Measurements from ENCODE around the gene IGFALS.

IGFALS gene

GRCh38 chr16:1768061-1768766, 25.3 kb downstream of the IGFALS start:
- H3K4me3 Mint-ChIP-seq = no peak overlapping the region
- no peaks in the 10 kb centered on the region for H3K27me3 Mint-ChIP-seq
- H3K27ac Mint-ChIP-seq = peak overlapping the region; percentile 46
- H3K4me1 Mint-ChIP-seq = peaks cover 9% of the 10 kb centered on the region
- no peaks in the 10 kb centered on the region for H3K9me3 Mint-ChIP-seq
- H3K36me3 Mint-ChIP-seq = peaks cover 6% of the 10 kb centered on the region

- Mint-ChIP-seq H3K9me3 (no peaks in the 10 kb centered on the region), H3K4me1 (peaks cover 8% of the 10 kb centered on the region), H3K36me3 (peaks cover 6% of the 10 kb centered on the region), H3K27ac (peak overlapping the region; percentile 51), H3K4me3 (no peak overlapping the region), H3K27me3 (no peaks in the 10 kb centered on the region)
Measured at GRCh38 chr16:1767116-1767994, 26.1 kb downstream of the IGFALS start.

GRCh38 chr16:1766701-1767100, 26.8 kb downstream of the IGFALS start:
- Mint-ChIP-seq H3K9me3 (no peaks in the 10 kb centered on the region), H3K27me3 (no peaks in the 10 kb centered on the region), H3K27ac (no peak overlapping the region)

DNA sequence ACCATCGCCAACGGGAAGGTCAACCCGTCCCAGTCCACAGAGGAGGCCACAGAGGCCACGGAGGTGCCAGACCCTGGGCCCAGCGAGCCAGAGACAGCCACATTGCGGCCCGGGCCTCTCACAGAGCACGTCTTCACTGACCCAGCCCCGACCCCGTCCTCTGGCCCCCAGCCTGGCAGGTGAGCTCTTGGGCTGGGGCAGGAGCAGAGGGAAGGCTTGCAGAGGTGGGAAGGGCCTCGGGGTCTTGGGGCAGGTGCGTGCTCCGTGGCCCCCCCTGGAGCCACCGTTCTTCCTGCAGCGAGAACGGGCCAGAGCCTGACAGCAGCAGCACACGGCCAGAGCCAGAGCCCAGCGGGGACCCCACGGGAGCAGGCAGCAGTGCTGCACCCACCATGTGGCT, 27.3 kb downstream of the IGFALS start:
- Mint-ChIP-seq H3K27me3 (no peaks in the 10 kb centered on the region), H3K36me3 (peaks cover 3% of the 10 kb centered on the region), H3K27ac (no peak overlapping the region), H3K4me1 (peaks cover 4% of the 10 kb centered on the region), H3K9me3 (no peaks in the 10 kb centered on the region), H3K4me3 (no peak overlapping the region)

More at GRCh38 chr16:1766701-1767100, 26.8 kb downstream of the IGFALS start:
- Mint-ChIP-seq H3K36me3 (peaks cover 3% of the 10 kb centered on the region), H3K4me3 (no peak overlapping the region), H3K4me1 (peaks cover 4% of the 10 kb centered on the region)

GRCh38 chr16:1765826-1766225, 27.7 kb downstream of the IGFALS start:
- no peaks in the 10 kb centered on the region for H3K27me3 Mint-ChIP-seq
- H3K36me3 Mint-ChIP-seq = peaks cover 3% of the 10 kb centered on the region
- no peak overlapping the region for H3K27ac Mint-ChIP-seq
- H3K9me3 Mint-ChIP-seq = no peaks in the 10 kb centered on the region
- peaks cover 4% of the 10 kb centered on the region for H3K4me1 Mint-ChIP-seq
- H3K4me3 Mint-ChIP-seq = no peak overlapping the region

DNA sequence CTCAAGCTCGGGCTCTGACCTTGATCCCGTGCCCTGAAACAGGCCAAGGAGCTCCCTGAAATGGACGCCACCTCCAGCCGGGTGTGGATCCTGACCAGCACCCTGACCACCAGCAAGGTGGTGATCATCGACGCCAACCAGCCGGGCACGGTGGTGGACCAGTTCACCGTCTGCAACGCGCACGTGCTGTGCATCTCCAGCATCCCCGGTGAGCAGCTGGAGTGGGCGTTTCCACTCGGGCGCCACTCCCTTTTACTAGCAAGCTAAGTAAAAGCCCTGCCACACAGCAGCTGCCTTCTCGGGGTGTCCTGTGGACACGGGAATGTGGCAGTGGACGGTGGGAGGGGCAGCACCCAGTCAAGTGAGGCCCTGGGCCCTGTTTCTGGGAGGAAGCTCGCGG, 28.5 kb downstream of the IGFALS start:
- H3K27me3 Mint-ChIP-seq = no peaks in the 10 kb centered on the region
- H3K27ac Mint-ChIP-seq = no peak overlapping the region

GRCh38 chr16:1763521-1764511, 29.7 kb downstream of the IGFALS start:
- no peaks in the 10 kb centered on the region for H3K27me3 Mint-ChIP-seq
- H3K9me3 Mint-ChIP-seq = no peaks in the 10 kb centered on the region
- no peak overlapping the region for H3K27ac Mint-ChIP-seq
- H3K4me1 Mint-ChIP-seq = no peaks in the 10 kb centered on the region
- no peak overlapping the region for H3K4me3 Mint-ChIP-seq
- peaks cover 3% of the 10 kb centered on the region for H3K36me3 Mint-ChIP-seq

More for the DNA sequence above, 28.5 kb downstream of the IGFALS start:
- no peak overlapping the region for H3K4me3 Mint-ChIP-seq
- no peaks in the 10 kb centered on the region for H3K4me1 Mint-ChIP-seq
- no peaks in the 10 kb centered on the region for H3K9me3 Mint-ChIP-seq
- peaks cover 3% of the 10 kb centered on the region for H3K36me3 Mint-ChIP-seq

- Mint-ChIP-seq H3K27me3 (no peaks in the 10 kb centered on the region), H3K27ac (no peak overlapping the region), H3K4me3 (no peak overlapping the region), H3K9me3 (no peaks in the 10 kb centered on the region), H3K36me3 (peaks cover 3% of the 10 kb centered on the region), H3K4me1 (no peaks in the 10 kb centered on the region)
Measured at GRCh38 chr16:1762879-1763520, 30.5 kb downstream of the IGFALS start.

GRCh38 chr16:1762196-1762878, 31.2 kb downstream of the IGFALS start:
- Mint-ChIP-seq H3K9me3 (no peaks in the 10 kb centered on the region), H3K4me1 (peaks cover 5% of the 10 kb centered on the region), H3K27me3 (no peaks in the 10 kb centered on the region)

GRCh38 chr16:1761751-1762150, 31.8 kb downstream of the IGFALS start:
- H3K36me3 Mint-ChIP-seq = peaks cover 1% of the 10 kb centered on the region

More at GRCh38 chr16:1762196-1762878, 31.2 kb downstream of the IGFALS start:
- H3K4me3 Mint-ChIP-seq = no peak overlapping the region
- H3K36me3 Mint-ChIP-seq = peaks cover 1% of the 10 kb centered on the region
- no peak overlapping the region for H3K27ac Mint-ChIP-seq

GRCh38 chr16:1760911-1761310, 32.6 kb downstream of the IGFALS start:
- Mint-ChIP-seq H3K4me3 (no peak overlapping the region), H3K4me1 (peaks cover 9% of the 10 kb centered on the region), H3K27me3 (no peaks in the 10 kb centered on the region), H3K36me3 (peaks cover 3% of the 10 kb centered on the region), H3K27ac (no peak overlapping the region), H3K9me3 (no peaks in the 10 kb centered on the region)

More at GRCh38 chr16:1761751-1762150, 31.8 kb downstream of the IGFALS start:
- Mint-ChIP-seq H3K9me3 (no peaks in the 10 kb centered on the region), H3K27me3 (no peaks in the 10 kb centered on the region), H3K27ac (no peak overlapping the region), H3K4me1 (peaks cover 6% of the 10 kb centered on the region), H3K4me3 (no peak overlapping the region)

- Mint-ChIP-seq H3K4me3 (no peak overlapping the region), H3K27ac (no peak overlapping the region), H3K9me3 (no peaks in the 10 kb centered on the region), H3K27me3 (no peaks in the 10 kb centered on the region), H3K36me3 (peaks cover 2% of the 10 kb centered on the region), H3K4me1 (peaks cover 9% of the 10 kb centered on the region)
Measured at GRCh38 chr16:1759511-1759910, 34.0 kb downstream of the IGFALS start.

GRCh38 chr16:1758923-1759322, 34.6 kb downstream of the IGFALS start:
- Mint-ChIP-seq H3K27me3 (no peaks in the 10 kb centered on the region), H3K36me3 (peaks cover 2% of the 10 kb centered on the region), H3K27ac (peak overlapping the region; percentile 17)

DNA sequence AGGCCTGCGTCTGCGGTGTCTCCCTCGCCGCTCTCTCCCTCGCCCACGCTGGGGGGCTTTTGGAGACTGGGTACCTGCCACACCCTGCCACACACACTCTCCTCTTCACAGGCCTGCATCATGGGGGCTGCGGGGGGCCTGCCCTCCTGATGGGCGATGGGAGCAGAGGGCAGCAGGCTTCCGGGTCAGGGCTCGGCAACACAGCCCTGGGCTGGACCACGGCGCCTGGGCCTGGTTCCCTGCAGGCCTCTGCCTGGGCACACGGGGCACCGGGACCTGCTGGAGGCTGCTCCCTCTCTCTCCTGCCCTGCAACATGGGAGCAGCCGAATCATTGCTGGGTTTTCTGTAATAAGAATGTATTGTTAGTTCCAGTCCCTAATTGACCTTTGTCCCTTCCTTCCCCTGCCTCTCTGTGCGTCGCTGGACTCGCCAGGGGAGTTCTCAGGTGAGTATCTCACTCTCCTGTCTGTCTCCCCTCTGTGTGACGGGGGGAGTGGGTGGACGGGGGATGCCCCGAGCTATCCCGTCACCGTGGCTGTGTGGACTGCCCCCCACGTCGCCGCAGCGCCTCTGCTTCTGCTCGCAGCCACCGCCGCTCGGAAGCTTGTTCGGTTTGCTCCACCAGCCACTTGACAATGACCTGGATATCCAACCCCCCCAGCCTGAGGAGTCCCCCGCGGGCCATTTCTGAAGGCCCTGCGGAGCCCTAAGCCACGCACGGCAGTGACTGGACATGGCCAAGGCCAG, 35.6 kb downstream of the IGFALS start:
- Mint-ChIP-seq H3K27ac (no peak overlapping the region), H3K27me3 (no peaks in the 10 kb centered on the region), H3K36me3 (peaks cover 2% of the 10 kb centered on the region), H3K4me1 (peaks cover 9% of the 10 kb centered on the region), H3K9me3 (no peaks in the 10 kb centered on the region), H3K4me3 (no peak overlapping the region)

More at GRCh38 chr16:1758923-1759322, 34.6 kb downstream of the IGFALS start:
- Mint-ChIP-seq H3K9me3 (no peaks in the 10 kb centered on the region), H3K4me1 (peaks cover 9% of the 10 kb centered on the region), H3K4me3 (no peak overlapping the region)

Measured in activated naive CD4-positive, alpha-beta T cell treated with anti-CD3 and anti-CD28 coated beads, Interleukin-2, amount 50 U/mL, for 24 hours (primary cell).